Panc1 (cell line): ENCODE data around the gene CPNE6. TPM values are rescaled to one million over a fixed set of nuclear protein-coding genes. Genes with fewer than 3 reads are reported as not detected.
A peak's percentile ranks its signal among the peaks of the same experiment; 100 is the strongest.

Source experiments
- ATAC-seq: fragments of 200-7000 bp; cut with Tn5 transposase; 2 replicates; pipeline ENCODE4 v1.9.1; 2020; ENCODE audit warnings: mild to moderate bottlenecking, moderate library complexity
- BruUV-seq: library from RNA; stranded (reverse); fragments of 400-500 nt; replicated peaks from 2 replicates; lab custom pipeline; 2021; lab: Mats Ljungman, UMichigan
- CTCF ChIA-PET: fragments of 300-600 bp; sonication (Branson Sonifier 250); formaldehyde crosslinking; loops from one replicate; lab custom pipeline; 2022; ENCODE audit warnings: antibody characterized with exemption; lab: Charles Lee
- POLR2A ChIA-PET: fragments of 300-600 bp; sonication (Branson Sonifier 250); formaldehyde crosslinking; loops from one replicate; lab custom pipeline; 2022; ENCODE audit warnings: antibody characterized with exemption; lab: Charles Lee
- DNase-seq: peaks from one replicate; pipeline ENCODE4 v3.0.0-alpha.2; 2010; ENCODE audit warnings: low read depth, low spot score
- H3K27ac ChIP-seq: 2 replicates; pipeline ENCODE4 v1.5.1; 2011; ENCODE audit warnings: mild to moderate bottlenecking, low read length, inconsistent platforms
- H3K27me3 ChIP-seq: fragments of 200-500 bp; sonication (Bioruptor generic); 2 replicates; pipeline ENCODE4 v1.6.0; 2014; ENCODE audit warnings: low read length, inconsistent platforms; ENCODE audit not compliant: control insufficient read depth, insufficient read depth
- H3K36me3 ChIP-seq: fragments of 200-500 bp; sonication (Bioruptor generic); 2 replicates; pipeline ENCODE4 v1.5.1; 2014; ENCODE audit warnings: inconsistent platforms, mild to moderate bottlenecking, low read length, moderate library complexity; ENCODE audit not compliant: control insufficient read depth, insufficient read depth
- H3K4me1 ChIP-seq: 2 replicates; pipeline ENCODE4 v1.5.1; 2011; ENCODE audit warnings: inconsistent platforms, mild to moderate bottlenecking, low read length, moderate library complexity; ENCODE audit not compliant: control insufficient read depth, insufficient read depth
- H3K4me3 ChIP-seq, 2 experiments: 2 replicates each; pipeline ENCODE4 v1.5.1; 2011 to 2012; ENCODE audit warnings: low read depth in 2 of 2, low read length in 2 of 2, mild to moderate bottlenecking in 2 of 2, inconsistent platforms in 1 of 2, moderate library complexity in 1 of 2
- H3K9me3 ChIP-seq: fragments of 200-500 bp; sonication (Bioruptor generic); 2 replicates; pipeline ENCODE4 v1.5.1; 2014; ENCODE audit warnings: low read depth, mild to moderate bottlenecking, inconsistent platforms, low read length, moderate library complexity; ENCODE audit not compliant: control insufficient read depth, insufficient read depth
- POLR2AphosphoS5 ChIP-seq: IDR thresholded peaks from 2 replicates; pipeline ENCODE4 v1.6.1; 2012; ENCODE audit warnings: mild to moderate bottlenecking, low read depth, low read length, moderate library complexity
- REST ChIP-seq, 2 experiments: IDR thresholded peaks; 2 replicates each; pipeline ENCODE4 v1.6.1; 2011 to 2012; ENCODE audit warnings: low read depth in 2 of 2, control low read depth in 1 of 2, low read length in 1 of 2, mild to moderate bottlenecking in 1 of 2, moderate library complexity in 1 of 2; ENCODE audit not compliant: insufficient read depth in 1 of 2
- SIN3A ChIP-seq: IDR thresholded peaks from 2 replicates; pipeline ENCODE4 v1.6.1; 2012; ENCODE audit warnings: low read depth, mild to moderate bottlenecking, low read length, moderate library complexity, borderline replicate concordance; ENCODE audit not compliant: insufficient read depth
- TCF7L2 ChIP-seq: IDR thresholded peaks from 2 replicates; pipeline ENCODE4 v1.6.1; 2011; ENCODE audit warnings: mild to moderate bottlenecking, low read depth, low read length, inconsistent platforms
- in situ Hi-C: cut with HindIII; loops from 2 replicates; pipeline ENCODE4 v1.10.0; 2016; ENCODE audit warnings: low sequenced_read_pairs, low pct_unique_long_range_greater_than_20kb
- intact Hi-C: fragments of 100-400 bp; cut with micrococcal nuclease; formaldehyde crosslinking; loops from one replicate; pipeline ENCODE4 v1.10.0; 2022; ENCODE audit not compliant: unreplicated experiment
- total RNA-seq: library from RNA; stranded (reverse); gene quantifications from one replicate; pipeline ENCODE4 v1.2.1, GENCODE V29; 2021; ENCODE audit not compliant: unreplicated experiment
- TF ChIP-seq, protein P1 (sequence below): fragments of 450-650 bp; IDR thresholded peaks from 2 replicates; pipeline ENCODE4 v1.5.1; 2017; ENCODE audit warnings: mild to moderate bottlenecking

Gene CPNE6
- total RNA-seq, 1 experiment from 2014 or later: not detected

- intact Hi-C loops (loop anchor here (2.0 kb wide), 1 partner anchor 50 kb away; no protein-coding TSS in a partner anchor), in situ Hi-C loops (no loop called here)
- Histone ChIP-seq H3K9me3 (no peaks in the 10 kb centered on the region), H3K36me3 (no peaks in the 10 kb centered on the region; the same call in 1 of the 2 replicates), H3K4me1 (no peaks in the 10 kb centered on the region), H3K27me3 (no peaks in the 10 kb centered on the region), H3K27ac (no peak overlapping the region), H3K4me3 (no peak overlapping the region)
- TF ChIP-seq SIN3A: no peak
- TF ChIP-seq TCF7L2: no peak
- TF ChIP-seq REST (IDR thresholded peaks at IDR 0.05; ENCODE audit: insufficient read depth in 1 of 2, low read depth in 2 of 2, low read length in 1 of 2): no peak
- no peak for TF ChIP-seq POLR2AphosphoS5
- TF ChIP-seq, protein P1, sequence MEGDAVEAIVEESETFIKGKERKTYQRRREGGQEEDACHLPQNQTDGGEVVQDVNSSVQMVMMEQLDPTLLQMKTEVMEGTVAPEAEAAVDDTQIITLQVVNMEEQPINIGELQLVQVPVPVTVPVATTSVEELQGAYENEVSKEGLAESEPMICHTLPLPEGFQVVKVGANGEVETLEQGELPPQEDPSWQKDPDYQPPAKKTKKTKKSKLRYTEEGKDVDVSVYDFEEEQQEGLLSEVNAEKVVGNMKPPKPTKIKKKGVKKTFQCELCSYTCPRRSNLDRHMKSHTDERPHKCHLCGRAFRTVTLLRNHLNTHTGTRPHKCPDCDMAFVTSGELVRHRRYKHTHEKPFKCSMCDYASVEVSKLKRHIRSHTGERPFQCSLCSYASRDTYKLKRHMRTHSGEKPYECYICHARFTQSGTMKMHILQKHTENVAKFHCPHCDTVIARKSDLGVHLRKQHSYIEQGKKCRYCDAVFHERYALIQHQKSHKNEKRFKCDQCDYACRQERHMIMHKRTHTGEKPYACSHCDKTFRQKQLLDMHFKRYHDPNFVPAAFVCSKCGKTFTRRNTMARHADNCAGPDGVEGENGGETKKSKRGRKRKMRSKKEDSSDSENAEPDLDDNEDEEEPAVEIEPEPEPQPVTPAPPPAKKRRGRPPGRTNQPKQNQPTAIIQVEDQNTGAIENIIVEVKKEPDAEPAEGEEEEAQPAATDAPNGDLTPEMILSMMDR: no peak
- DNase-seq (no peak), ATAC-seq (peak; percentile 33; the same call in 1 of the 2 replicates)
- POLR2A ChIA-PET: no interaction called here
- no TSS peak for BruUV-seq
- CTCF ChIA-PET: interaction anchor here (0.7 to 2.5 kb wide), 7 partner anchors 11 to 57 kb away, joined by 3 to 37 read pairs (median 5); partner anchors contain the start of genes CARMIL3, PCK2 and PSME2
Observed at GRCh38 chr14:24108336-24108874, 37.0 kb downstream of the CPNE6 start.

GRCh38 chr14:24110060-24110459 is 38.7 kb downstream of the CPNE6 start:
- no peak for TF ChIP-seq TCF7L2
- no peak for TF ChIP-seq POLR2AphosphoS5
- TF ChIP-seq, protein P1: no peak
- no peak for TF ChIP-seq SIN3A
- no peak for TF ChIP-seq REST (IDR thresholded peaks at IDR 0.05; ENCODE audit: insufficient read depth in 1 of 2, low read depth in 2 of 2, low read length in 1 of 2)
- ATAC-seq (no peak), DNase-seq (no peak)
- intact Hi-C loops (no loop called here), in situ Hi-C loops (no loop called here)
- no TSS peak for BruUV-seq
- no peak overlapping the region for H3K27ac ChIP-seq
- no peaks in the 10 kb centered on the region for H3K4me1 ChIP-seq
- ChIA-PET POLR2A (interaction anchor here (0.5 kb wide), 1 partner anchor 41 kb away, joined by 9 read pairs; no protein-coding TSS in a partner anchor), CTCF (interaction anchor here (0.5 to 0.7 kb wide), 3 partner anchors 41 to 161 kb away, joined by 4 to 15 read pairs (median 10); no protein-coding TSS in a partner anchor)
- no peaks in the 10 kb centered on the region for H3K27me3 ChIP-seq
- H3K9me3 ChIP-seq: no peaks in the 10 kb centered on the region
- no peaks in the 10 kb centered on the region; the same call in 1 of the 2 replicates for H3K36me3 ChIP-seq
- H3K4me3 ChIP-seq: no peak overlapping the region
